HT1080 (cell line): ENCODE measurements around the gene ZNF346. TPM values are rescaled to one million over a fixed set of nuclear protein-coding genes. Genes with fewer than 3 reads are reported as not detected.

Experiments used
- DNase-seq: peaks from one replicate; pipeline ENCODE4 v3.0.0-alpha.2; 2015; ENCODE audit warnings: low read depth
- total RNA-seq: library from RNA; depleted of rRNA; stranded (reverse); fragments of >200 nt; shearing (Covaris generic); gene quantifications from 2 replicates; pipeline ENCODE4 v1.2.3, GENCODE V29; 2014; rRNA removed

The ZNF346 gene
- total RNA-seq, 1 experiment from 2014 or later, result 17.7 TPM

DNA sequence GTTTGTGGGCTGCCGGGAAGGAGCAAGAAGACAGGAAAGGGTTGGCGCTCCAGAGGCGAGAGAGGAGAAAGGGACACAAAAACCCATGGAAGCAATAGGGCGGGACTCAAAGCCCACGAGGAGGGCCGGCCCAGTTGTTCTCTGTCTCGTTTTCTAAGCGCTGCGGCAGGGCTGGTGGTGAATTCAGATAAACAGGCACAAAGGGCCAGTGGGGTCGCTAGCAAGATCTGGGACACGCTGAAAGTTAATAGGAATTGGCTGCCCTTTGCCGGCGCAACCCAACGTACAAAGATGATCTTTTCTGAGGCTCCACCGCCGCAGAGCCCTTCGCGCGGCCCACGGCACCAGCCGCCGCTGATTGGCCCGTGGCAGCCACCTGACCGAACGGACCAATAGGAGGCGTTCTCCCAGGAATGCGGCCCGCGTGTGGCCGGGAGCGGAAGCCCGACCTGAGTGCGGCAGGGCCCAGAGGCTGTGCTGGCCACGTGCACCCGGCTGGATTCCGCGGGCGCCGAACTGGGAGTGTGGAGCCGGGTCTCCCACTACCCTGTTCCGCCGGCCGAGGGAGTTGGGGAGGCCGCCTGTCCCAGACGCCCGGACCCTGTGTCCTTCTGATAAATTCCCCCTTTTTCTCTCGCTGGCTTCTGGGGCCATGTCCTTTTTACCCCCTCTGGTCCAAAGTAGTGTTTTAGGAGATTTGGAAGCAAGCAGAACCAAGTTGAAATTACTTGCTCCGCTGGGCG, 94.3 kb downstream of the ZNF346 start:
- no peak for DNase-seq

DNA sequence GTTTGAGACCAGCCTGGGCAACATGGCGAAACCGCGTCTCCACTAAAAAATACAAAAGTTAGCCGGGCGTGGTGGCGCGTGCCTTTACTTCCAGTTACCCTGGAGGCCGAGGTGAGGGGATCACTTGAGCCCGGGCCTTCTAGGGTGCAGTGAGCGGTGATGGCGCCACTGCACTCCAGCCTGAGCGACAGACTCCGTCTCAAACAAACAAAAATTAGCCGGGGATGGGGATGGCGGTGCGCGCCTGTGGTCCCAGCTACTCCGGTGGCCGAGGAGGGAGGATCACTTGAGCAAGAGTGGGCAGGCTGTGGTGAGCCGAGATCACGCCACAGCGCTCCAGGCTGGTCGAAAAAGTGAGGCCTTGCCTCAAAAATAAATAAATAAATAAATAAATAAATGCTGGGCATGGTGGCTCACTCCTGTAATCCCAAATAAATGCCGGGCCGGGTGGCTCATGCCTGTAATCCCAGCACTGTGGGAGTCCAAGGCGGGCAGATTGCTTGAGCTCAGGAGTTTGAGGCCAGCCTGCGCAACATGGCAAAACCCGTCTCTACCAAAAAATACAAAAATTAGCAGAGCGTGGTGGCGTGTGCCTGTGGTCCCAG, 95.0 kb downstream of the ZNF346 start:
- no peak for DNase-seq

DNA sequence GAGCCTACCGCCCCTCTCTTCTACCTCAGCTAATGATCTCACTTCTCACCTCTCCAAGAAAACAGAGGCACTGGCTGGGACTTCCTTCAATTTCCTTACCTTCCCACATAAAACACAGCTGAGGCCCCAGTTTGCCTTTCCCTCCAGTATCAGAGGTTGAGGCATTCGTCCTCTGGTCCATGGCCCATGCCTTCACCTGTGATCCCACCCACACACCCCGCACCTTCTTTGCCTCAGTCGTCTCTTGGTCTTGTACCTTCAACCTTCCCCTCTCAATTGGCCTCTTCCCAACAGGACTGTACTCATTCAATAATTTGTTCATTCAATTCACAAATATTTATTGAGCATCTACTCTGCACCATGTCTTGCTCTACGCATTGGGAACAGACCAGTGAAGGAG, 100.1 kb downstream of the ZNF346 start:
- no peak for DNase-seq

DNA sequence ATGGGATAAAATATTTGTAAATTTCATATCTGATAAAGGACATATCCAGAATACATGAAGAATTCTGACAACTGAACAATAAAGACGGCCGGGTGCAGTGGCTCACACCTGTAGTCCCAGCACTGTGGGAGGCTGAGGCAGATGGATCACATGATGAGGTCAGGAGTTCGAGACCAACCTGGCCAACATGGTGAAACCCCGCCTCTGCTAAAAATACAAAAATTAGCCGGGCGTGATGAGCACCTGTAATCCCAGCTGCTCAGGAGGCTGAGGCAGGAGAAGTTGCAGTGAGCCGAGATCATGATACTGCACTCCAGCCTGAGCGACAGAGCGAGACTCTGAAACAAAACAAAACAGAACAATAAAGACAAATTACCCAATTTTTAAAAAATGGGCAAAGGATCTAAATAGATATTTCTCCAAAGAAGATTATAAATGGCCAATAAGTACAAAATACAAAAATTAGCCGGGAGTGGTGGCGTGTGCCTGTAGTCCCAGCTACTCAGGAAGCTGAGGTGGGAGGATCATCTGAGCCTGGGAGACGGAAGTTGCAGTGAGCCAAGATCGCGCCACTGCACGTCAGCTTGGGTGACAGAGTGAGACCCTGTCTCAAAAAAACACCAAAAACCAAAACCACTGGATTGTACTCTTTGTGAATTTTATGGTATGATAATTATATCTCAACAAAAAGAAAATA, 101.4 kb downstream of the ZNF346 start:
- DNase-seq, result no peak

- DNase-seq, result no peak
These were observed 102.0 kb downstream of the ZNF346 start for GRCh38 chr5:177124486-177124991.

- DNase-seq, result no peak
These were observed 104.3 kb downstream of the ZNF346 start for GRCh38 chr5:177126771-177127170.

DNA sequence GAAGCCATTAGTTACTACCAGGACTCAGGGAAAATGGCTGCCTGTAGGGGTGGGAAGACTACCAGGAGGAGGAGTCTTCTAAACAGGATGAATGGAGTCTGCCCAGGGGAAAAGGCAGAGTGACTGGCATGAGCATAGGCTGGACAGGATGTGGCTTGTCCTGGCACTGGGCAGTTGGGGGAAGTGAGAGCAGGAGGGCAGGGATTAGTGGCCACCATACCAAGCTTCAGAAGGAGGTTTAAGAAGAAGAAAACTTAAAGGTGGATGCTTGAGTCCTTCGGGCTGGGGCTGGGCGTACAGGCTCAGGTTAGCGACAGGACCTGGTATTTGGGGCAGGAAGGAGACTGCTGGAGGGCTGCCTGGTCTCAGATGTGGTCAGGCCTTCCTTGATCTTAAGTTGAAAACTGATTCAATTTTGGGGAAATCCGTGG, 106.1 kb downstream of the ZNF346 start:
- peak; percentile 66 for DNase-seq

GRCh38 chr5:177130211-177131018, 107.9 kb downstream of the ZNF346 start:
- no peak for DNase-seq

Other genes with a start within 250 kb of the ZNF346 start
- gene UNC5A, start 212.1 kb upstream of the ZNF346 start, total RNA-seq, result 0.05 TPM in 1 of 2 replicates, not detected in the other
- not detected in 2 replicates for gene HK3, start 123.3 kb upstream of the ZNF346 start, total RNA-seq
- 24.0 and 28.0 TPM in 2 replicates for gene UIMC1, start 15.9 kb upstream of the ZNF346 start, total RNA-seq
- gene FGFR4, start 64.2 kb downstream of the ZNF346 start, total RNA-seq, result 2.2 and 3.4 TPM in 2 replicates
- gene NSD1, start 111.1 kb downstream of the ZNF346 start, total RNA-seq, result 14.3 and 18.3 TPM in 2 replicates